ENCODE measurements around the gene PLB1. TPM values are rescaled to one million over a fixed set of nuclear protein-coding genes. Genes with fewer than 3 reads are reported as not detected.

PLB1 gene
- total RNA-seq, 2 donors from 2014 or later = 19.2 to 29.6 TPM

DNA sequence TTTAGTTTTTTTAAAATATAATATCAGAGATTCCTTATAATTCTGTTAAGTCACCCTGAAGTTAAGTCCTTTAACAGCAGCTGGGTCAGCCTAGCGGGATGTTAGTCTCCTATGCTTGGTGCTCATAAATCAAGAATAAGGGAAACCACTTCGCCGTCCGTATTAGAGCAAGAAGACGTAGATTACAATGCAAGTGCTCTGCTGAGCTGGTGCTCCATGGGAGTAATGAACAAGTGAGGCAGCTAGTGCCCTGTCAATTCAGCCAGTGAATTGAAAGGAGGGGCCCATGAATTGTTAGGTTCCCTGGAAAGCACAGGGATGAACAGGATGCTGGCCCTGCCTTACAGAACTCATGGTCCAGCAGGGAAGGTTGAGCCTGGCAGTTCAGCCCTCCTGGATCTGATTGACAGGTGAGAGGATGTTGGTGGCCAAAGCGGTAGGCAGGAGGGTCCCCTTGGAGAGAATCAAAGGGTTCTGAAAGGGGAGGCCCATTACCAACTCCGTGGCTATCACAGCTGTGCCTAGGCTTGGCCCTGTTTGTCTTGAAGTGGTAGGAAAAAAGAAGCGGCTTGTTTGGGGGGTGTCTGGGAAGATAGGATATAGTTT lies 30.8 kb downstream of the PLB1 start:
- no peak overlapping the region for H3K27ac ChIP-seq
- no peaks in the 10 kb centered on the region for H3K4me1 ChIP-seq (ENCODE audit: control insufficient read depth in 1 of 2, low read depth in 2 of 2)
- DNase-seq (ENCODE audit: low spot score) = no peak
- H3K27me3 ChIP-seq (replicated peaks; ENCODE audit: insufficient read depth) = no peaks in the 10 kb centered on the region
- no peak for ATAC-seq (ENCODE audit: insufficient number of reproducible peaks, low FRiP score, low read depth)
- H3K36me3 ChIP-seq = no peaks in the 10 kb centered on the region
- no peaks in the 10 kb centered on the region for H3K9me3 ChIP-seq
- H3K4me3 ChIP-seq = no peak overlapping the region
- TF ChIP-seq, protein P1, sequence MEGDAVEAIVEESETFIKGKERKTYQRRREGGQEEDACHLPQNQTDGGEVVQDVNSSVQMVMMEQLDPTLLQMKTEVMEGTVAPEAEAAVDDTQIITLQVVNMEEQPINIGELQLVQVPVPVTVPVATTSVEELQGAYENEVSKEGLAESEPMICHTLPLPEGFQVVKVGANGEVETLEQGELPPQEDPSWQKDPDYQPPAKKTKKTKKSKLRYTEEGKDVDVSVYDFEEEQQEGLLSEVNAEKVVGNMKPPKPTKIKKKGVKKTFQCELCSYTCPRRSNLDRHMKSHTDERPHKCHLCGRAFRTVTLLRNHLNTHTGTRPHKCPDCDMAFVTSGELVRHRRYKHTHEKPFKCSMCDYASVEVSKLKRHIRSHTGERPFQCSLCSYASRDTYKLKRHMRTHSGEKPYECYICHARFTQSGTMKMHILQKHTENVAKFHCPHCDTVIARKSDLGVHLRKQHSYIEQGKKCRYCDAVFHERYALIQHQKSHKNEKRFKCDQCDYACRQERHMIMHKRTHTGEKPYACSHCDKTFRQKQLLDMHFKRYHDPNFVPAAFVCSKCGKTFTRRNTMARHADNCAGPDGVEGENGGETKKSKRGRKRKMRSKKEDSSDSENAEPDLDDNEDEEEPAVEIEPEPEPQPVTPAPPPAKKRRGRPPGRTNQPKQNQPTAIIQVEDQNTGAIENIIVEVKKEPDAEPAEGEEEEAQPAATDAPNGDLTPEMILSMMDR (IDR thresholded peaks at IDR 0.05) = no peak

DNA sequence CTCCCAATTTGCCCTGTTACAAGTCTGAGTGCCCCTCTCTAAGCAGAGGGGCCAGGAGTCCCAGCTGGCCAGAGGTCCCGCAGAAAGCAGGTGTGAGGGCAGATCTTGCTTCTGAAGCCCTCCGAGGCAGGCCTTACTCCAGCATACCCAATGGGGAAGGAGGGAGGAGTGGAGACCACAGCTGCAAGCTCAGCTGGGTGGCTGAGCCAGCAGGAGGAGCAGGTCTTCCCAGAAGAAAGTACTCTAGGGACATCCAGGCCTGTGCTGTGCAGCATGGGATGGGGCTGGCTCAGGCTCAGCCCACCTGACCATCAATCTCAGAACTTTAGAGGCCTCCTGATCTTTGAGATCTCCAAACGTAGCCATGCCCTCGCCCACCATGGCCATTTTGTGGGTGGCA lies 31.3 kb downstream of the PLB1 start:
- no peak for ATAC-seq (ENCODE audit: insufficient number of reproducible peaks, low FRiP score, low read depth)
- no peaks in the 10 kb centered on the region for H3K36me3 ChIP-seq
- no peaks in the 10 kb centered on the region for H3K27me3 ChIP-seq (replicated peaks; ENCODE audit: insufficient read depth)
- TF ChIP-seq, protein P1 (IDR thresholded peaks at IDR 0.05) = no peak
- no peaks in the 10 kb centered on the region for H3K4me1 ChIP-seq (ENCODE audit: control insufficient read depth in 1 of 2, low read depth in 2 of 2)
- H3K27ac ChIP-seq = no peak overlapping the region
- DNase-seq (ENCODE audit: low spot score) = no peak
- H3K4me3 ChIP-seq = no peak overlapping the region
- H3K9me3 ChIP-seq = no peaks in the 10 kb centered on the region

DNA sequence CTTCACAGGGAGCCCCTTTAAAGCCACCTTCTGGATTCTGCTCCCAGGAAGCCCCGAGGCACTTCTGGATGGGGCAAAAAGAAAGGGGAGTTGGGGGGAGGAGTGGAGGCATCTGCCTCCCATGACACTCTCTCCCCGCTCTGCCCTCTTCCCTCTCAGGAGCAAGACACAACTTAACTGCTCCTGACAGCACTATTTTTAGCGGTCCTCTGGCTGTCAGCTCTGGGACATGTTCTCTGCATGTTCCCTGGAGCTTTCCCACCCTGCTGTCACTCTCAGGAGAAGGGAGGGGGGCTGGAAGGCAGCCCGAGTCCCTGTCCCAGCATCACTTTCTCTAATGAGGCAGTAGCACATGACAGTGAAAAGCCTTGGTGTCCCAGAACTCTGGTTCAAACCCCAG lies 32.3 kb downstream of the PLB1 start:
- DNase-seq (ENCODE audit: low spot score) (no peak), ATAC-seq (ENCODE audit: insufficient number of reproducible peaks, low FRiP score, low read depth) (no peak)
- H3K9me3 ChIP-seq = no peaks in the 10 kb centered on the region
- H3K4me1 ChIP-seq (ENCODE audit: control insufficient read depth in 1 of 2, low read depth in 2 of 2) = no peaks in the 10 kb centered on the region
- H3K27ac ChIP-seq = no peak overlapping the region
- no peaks in the 10 kb centered on the region for H3K36me3 ChIP-seq
- no peak overlapping the region for H3K4me3 ChIP-seq
- TF ChIP-seq, protein P1 (IDR thresholded peaks at IDR 0.05) = no peak
- H3K27me3 ChIP-seq (replicated peaks; ENCODE audit: insufficient read depth) = no peaks in the 10 kb centered on the region

DNA sequence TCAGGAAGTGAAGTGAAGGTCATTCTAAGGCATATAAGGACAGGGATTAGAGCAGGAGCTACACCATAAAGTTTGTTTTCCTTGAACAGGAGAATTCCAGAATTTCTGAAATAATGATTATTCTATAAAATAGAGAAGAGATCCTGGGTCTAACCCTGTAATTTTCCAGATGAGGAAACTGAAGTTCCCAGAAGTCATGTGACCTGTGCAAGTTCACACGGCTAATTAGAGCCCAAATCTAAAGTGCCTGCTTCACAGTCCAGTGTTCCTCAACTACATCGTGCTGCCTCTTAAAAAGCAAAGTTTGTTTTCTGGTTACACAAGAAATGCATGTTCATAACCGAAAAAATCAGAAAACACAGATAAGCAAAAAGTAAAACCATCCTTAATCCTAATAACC lies 34.9 kb downstream of the PLB1 start:
- Histone ChIP-seq H3K4me3 (no peak overlapping the region), H3K27me3 (replicated peaks; ENCODE audit: insufficient read depth) (no peaks in the 10 kb centered on the region), H3K36me3 (no peaks in the 10 kb centered on the region), H3K4me1 (ENCODE audit: control insufficient read depth in 1 of 2, low read depth in 2 of 2) (no peaks in the 10 kb centered on the region), H3K9me3 (no peaks in the 10 kb centered on the region), H3K27ac (no peak overlapping the region)
- DNase-seq (ENCODE audit: low spot score) (no peak), ATAC-seq (ENCODE audit: insufficient number of reproducible peaks, low FRiP score, low read depth) (no peak)
- TF ChIP-seq, protein P1 (IDR thresholded peaks at IDR 0.05) = no peak

DNA sequence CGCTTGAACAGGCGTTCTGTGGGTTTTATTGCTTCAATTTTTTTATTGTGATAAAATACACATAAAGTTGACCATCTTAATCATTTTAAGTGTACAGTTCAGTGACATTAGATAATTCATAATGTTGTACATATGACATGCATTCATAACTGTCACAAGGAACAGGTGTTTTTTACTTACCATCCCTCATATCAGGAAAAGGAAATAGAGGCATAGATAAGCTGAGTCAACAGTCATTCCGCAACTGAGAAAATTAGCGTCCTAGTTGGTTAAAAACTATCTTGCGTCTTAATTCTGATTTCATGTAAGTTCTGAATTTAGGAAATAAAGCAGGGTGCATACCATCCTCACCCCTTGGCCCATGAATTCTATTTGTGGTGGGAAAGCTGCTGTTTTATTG lies 36.5 kb downstream of the PLB1 start:
- Histone ChIP-seq H3K4me1 (ENCODE audit: control insufficient read depth in 1 of 2, low read depth in 2 of 2) (no peaks in the 10 kb centered on the region), H3K27me3 (replicated peaks; ENCODE audit: insufficient read depth) (no peaks in the 10 kb centered on the region), H3K4me3 (no peak overlapping the region), H3K9me3 (no peaks in the 10 kb centered on the region), H3K36me3 (no peaks in the 10 kb centered on the region), H3K27ac (no peak overlapping the region)
- DNase-seq (ENCODE audit: low spot score) = no peak
- TF ChIP-seq, protein P1 (IDR thresholded peaks at IDR 0.05) = no peak
- no peak for ATAC-seq (ENCODE audit: insufficient number of reproducible peaks, low FRiP score, low read depth)

Data from thoracic aorta (tissue), 2 donors.